ENCODE measurements around the gene TCF21.
"Not testable (repeated sequence)": the region's sequence is repeated elsewhere in the genome, so short reads cannot be mapped to it uniquely, and the experiment has no call there.

Gene TCF21

DNA sequence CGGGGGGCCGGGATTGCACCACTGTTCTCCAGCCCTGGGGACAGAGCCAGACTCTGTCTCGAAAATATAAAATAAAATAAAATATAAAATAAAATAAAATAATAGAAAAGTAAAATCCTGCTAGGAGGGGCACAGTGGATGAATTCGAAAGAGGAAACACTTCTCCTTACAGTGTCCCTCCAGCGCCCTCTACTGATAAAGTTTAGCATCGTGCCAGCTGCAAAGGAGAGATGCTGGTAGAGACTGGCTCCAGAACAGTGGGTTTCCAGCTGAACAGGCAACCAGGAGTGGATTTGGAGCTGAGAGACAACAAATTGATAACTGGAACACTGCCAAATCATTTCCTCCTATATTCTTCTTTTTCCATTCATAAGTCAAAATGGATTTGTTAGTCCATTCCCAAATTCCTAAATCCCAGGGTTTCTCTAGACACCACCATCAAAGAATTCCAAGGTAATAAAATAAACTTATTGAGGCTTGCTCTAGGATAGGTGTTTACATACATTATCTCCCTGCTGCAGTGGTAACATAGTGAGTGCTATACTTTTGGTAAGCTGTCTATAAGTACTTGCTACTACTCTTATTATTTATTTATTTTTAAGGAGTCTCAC, 32.4 kb downstream of the TCF21 start:
- DNase-seq (ENCODE audit: low read depth in 3 of 3): peak; percentile 36 to 74 (median 36)

DNA sequence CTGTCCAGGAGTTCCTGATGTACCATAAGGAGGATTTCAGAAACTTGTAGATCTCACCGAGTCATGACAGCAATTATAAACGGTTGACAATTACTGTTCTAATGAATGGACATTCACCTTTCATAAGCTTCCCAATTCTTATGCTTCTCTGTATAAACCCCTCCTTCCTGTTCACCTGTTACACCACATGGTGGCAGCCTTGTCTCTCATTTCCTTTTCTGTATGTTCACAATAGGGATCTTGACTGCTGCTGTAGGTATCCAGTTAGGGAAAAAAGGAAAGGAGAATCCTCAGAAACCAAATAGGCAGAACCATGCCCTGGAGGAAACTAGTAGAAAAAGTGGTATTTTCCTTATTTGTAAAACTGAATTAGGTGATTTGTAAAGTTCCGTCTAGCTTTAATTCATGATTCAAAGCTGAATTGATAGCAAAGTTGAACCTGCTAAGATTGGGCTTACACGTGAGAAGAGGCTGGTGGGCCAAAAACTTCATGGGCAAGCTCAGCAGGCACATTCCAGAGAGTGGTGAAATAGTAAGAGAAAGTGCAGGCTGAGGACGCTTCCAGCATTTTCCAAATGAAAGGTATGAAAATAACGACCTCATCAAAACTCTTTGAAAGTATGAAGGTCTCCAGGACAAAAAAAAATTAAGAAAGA, 35.2 kb downstream of the TCF21 start:
- peak; percentile 14 to 46 (median 18) for DNase-seq (ENCODE audit: low read depth in 3 of 3)

- DNase-seq (ENCODE audit: low read depth in 3 of 3): not testable (repeated sequence)
Measured at GRCh38 chr6:133931221-133931620, 42.3 kb downstream of the TCF21 start.

GRCh38 chr6:133936352-133936751, 47.4 kb downstream of the TCF21 start:
- not testable (repeated sequence) for DNase-seq (ENCODE audit: low read depth in 3 of 3)

- no peak for DNase-seq (ENCODE audit: low read depth in 3 of 3)
Measured at GRCh38 chr6:133937909-133938308, 49.0 kb downstream of the TCF21 start.

- no peak for DNase-seq (ENCODE audit: low read depth in 3 of 3)
Measured at GRCh38 chr6:133938533-133938932, 49.6 kb downstream of the TCF21 start.

DNA sequence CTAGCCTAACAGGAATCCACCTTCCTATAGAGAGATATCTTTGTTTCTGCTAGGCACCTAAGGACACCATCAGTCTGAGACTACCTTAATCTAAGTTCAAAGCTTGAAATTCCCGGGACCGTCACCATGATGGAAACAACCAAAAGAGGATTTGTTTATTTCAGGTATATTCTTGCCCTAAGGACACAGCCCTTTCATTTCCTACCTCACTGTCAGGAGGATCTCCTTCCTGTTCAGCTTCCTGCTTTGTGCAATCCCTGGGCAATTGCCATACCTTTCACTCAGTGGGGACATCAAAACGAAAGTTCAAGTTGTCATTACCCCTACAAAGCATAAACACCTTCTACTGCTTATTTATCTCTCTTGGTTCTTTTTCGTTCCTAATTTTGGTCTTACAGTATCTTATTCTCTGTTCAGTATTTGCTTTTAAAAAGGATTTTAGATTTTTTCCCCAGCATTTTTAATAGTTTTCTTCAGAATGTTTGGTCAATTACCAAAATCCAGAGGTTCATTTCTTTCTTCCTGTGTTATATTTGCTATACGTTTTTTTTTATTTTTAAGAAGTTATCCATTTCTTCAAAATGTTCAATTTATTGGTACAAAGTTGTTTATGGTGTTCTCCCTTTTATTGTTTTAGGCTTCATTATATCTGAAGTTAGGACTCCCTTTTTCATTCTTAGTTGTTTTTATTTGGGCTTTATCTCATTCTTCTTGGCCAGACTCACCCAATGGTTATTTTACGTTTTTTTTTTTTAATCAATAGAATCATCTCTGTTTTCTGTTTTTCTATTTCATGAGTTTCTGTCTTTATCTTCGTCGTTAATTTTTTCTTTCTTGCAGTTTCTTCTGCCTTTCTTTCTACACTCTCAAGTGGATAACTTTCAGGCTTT, 51.1 kb downstream of the TCF21 start:
- DNase-seq (ENCODE audit: low read depth in 3 of 3): no peak
